ENCODE results near the gene WDR38.
A peak's percentile ranks its signal among the peaks of the same experiment; 100 is the strongest.

The WDR38 gene

DNA sequence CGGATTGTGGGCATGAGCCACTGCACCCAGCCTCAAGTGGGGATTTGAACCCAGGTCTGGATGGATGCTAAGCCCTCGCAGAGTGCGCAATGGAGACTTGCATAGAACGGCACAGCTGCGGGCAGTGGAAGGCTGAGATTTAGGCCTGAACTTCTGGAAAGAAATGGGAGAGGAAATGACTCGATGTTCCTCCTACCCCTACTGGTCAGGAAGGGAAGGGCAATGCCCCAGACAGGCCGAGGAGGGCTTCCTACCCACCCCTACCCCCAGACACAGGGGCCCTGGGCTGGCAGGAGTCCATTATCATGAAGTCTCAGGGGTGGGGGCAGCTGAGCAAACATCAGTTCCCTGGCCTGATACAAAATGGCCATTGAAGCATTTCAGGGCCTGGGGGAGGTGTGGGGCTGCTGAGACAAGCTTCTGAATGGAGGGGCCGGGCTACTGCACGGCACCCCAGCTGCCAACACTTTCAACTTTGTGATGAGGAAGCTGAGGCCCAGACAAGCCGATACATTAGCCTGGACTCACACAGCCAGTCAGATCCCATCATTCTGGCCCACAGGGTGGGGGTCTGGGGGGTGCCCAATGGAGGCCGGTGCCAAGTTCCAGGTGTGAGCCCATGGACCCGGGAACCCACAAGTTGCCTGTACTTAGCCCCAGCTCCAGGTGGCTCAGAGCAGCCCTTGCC lies 13.5 kb upstream of the WDR38 start:
- no peak overlapping the region for H3K4me2 ChIP-seq (ENCODE audit: low read depth, low read length, poor library complexity, severe bottlenecking)
- H3K4me1 ChIP-seq (ENCODE audit: insufficient read depth, low read length, poor library complexity, severe bottlenecking), result no peaks in the 10 kb centered on the region
- no peak overlapping the region for H2AFZ ChIP-seq (ENCODE audit: low read length)
- H3K9me3 ChIP-seq (ENCODE audit: insufficient read depth, low read depth, low read length), result no peaks in the 10 kb centered on the region
- H3K27me3 ChIP-seq (ENCODE audit: insufficient read depth, low read length, poor library complexity, severe bottlenecking), result no peaks in the 10 kb centered on the region
- no peaks in the 10 kb centered on the region for H4K20me1 ChIP-seq (ENCODE audit: insufficient read depth, low read length, poor library complexity, severe bottlenecking)
- H3K79me2 ChIP-seq (ENCODE audit: insufficient read depth, low read length), result no peaks in the 10 kb centered on the region
- no peak overlapping the region for H3K9ac ChIP-seq (ENCODE audit: low read depth, low read length, poor library complexity, severe bottlenecking)
- H3K4me3 ChIP-seq (ENCODE audit: low read length, poor library complexity, severe bottlenecking), result no peak overlapping the region
- no peaks in the 10 kb centered on the region for H3F3A ChIP-seq (ENCODE audit: low read depth)
- H3K9me2 ChIP-seq (replicated peaks; ENCODE audit: low read depth, low read length), result no peaks in the 10 kb centered on the region
- TF ChIP-seq, protein P1, sequence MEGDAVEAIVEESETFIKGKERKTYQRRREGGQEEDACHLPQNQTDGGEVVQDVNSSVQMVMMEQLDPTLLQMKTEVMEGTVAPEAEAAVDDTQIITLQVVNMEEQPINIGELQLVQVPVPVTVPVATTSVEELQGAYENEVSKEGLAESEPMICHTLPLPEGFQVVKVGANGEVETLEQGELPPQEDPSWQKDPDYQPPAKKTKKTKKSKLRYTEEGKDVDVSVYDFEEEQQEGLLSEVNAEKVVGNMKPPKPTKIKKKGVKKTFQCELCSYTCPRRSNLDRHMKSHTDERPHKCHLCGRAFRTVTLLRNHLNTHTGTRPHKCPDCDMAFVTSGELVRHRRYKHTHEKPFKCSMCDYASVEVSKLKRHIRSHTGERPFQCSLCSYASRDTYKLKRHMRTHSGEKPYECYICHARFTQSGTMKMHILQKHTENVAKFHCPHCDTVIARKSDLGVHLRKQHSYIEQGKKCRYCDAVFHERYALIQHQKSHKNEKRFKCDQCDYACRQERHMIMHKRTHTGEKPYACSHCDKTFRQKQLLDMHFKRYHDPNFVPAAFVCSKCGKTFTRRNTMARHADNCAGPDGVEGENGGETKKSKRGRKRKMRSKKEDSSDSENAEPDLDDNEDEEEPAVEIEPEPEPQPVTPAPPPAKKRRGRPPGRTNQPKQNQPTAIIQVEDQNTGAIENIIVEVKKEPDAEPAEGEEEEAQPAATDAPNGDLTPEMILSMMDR (conservative IDR thresholded peaks at IDR 0.05; ENCODE audit: low read length), result peak; percentile 53
- no peak for TF ChIP-seq EZH2phosphoT487 (IDR thresholded peaks at IDR 0.05; ENCODE audit: borderline replicate concordance)
- no peaks in the 10 kb centered on the region for H3K36me3 ChIP-seq (ENCODE audit: insufficient read depth, low read length)

DNA sequence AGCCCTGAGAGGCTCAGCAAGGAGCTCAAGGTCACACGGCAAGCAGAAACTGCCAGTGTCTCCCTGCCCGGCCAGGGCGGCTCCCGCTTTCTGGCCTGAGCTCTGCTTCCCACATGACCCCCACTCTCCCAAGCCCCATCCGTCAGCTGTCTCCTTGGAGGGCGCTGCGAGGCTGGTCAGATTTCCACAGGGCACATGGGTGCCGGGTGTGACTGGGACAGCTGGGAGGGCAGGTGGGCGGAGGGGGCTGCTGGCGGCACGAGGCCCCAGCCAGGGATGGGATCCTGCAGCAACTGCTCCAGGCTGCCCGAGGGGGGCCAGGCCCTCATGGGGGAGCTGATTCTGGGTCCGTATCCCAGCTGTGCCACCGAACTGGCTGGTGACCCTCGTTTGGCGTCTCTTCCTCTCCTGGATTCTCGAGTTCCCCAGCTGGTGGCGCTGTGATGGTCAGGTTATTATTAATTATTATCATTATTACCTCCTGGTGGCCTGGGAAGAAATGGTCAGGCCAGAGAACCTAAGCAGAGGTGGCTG lies 12.9 kb upstream of the WDR38 start:
- no peaks in the 10 kb centered on the region for H3K4me1 ChIP-seq (ENCODE audit: insufficient read depth, low read length, poor library complexity, severe bottlenecking)
- no peaks in the 10 kb centered on the region for H3F3A ChIP-seq (ENCODE audit: low read depth)
- no peaks in the 10 kb centered on the region for H3K79me2 ChIP-seq (ENCODE audit: insufficient read depth, low read length)
- H3K27me3 ChIP-seq (ENCODE audit: insufficient read depth, low read length, poor library complexity, severe bottlenecking), result no peaks in the 10 kb centered on the region
- no peak for TF ChIP-seq EZH2phosphoT487 (IDR thresholded peaks at IDR 0.05; ENCODE audit: borderline replicate concordance)
- TF ChIP-seq, protein P1 (conservative IDR thresholded peaks at IDR 0.05; ENCODE audit: low read length), result peak; percentile 68
- no peak overlapping the region for H3K4me3 ChIP-seq (ENCODE audit: low read length, poor library complexity, severe bottlenecking)
- H3K9me3 ChIP-seq (ENCODE audit: insufficient read depth, low read depth, low read length), result no peaks in the 10 kb centered on the region
- no peak overlapping the region for H3K9ac ChIP-seq (ENCODE audit: low read depth, low read length, poor library complexity, severe bottlenecking)
- no peak overlapping the region for H2AFZ ChIP-seq (ENCODE audit: low read length)
- H3K36me3 ChIP-seq (ENCODE audit: insufficient read depth, low read length), result no peaks in the 10 kb centered on the region
- H3K4me2 ChIP-seq (ENCODE audit: low read depth, low read length, poor library complexity, severe bottlenecking), result no peak overlapping the region
- no peaks in the 10 kb centered on the region for H4K20me1 ChIP-seq (ENCODE audit: insufficient read depth, low read length, poor library complexity, severe bottlenecking)
- no peaks in the 10 kb centered on the region for H3K9me2 ChIP-seq (replicated peaks; ENCODE audit: low read depth, low read length)

DNA sequence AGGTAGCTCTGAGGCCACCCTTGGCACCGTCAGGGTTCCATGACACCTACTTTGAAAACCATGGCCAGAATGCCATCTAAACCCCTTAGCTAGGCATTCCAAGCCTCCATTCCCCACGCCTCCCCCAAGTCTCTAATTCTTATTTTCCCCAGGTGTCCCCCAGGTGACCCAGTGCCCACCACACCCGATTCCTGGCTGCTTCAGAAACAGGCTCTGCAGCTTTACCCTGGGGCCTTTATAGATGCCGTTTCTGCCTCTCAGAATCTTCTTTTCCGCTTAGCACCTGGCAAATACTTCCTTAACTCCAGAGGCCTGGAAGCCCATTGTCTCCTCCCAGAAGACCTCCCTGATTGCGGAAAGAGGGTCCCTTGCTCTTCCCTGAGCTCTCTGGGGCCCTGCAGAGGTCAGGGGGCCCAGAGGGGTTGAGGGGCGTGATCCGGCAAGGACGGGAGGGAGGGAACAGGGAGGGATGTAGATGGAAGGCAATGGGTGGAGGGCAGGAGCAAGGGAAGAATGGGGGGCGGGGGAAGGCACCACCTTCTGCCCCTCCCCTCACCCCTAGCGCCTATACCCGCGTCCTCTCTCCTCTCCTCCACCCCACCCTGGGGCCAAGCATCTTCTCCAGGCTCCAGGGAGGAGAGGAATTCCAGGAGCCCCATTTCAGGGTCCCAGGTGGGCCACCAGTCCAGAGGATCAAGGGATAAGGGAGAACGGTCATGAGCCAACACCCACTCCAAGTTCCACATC lies 12.0 kb upstream of the WDR38 start:
- H3K9me3 ChIP-seq (ENCODE audit: insufficient read depth, low read depth, low read length), result no peaks in the 10 kb centered on the region
- no peak for TF ChIP-seq EZH2phosphoT487 (IDR thresholded peaks at IDR 0.05; ENCODE audit: borderline replicate concordance)
- TF ChIP-seq, protein P1 (conservative IDR thresholded peaks at IDR 0.05; ENCODE audit: low read length), result no peak
- H4K20me1 ChIP-seq (ENCODE audit: insufficient read depth, low read length, poor library complexity, severe bottlenecking), result no peaks in the 10 kb centered on the region
- H3K4me1 ChIP-seq (ENCODE audit: insufficient read depth, low read length, poor library complexity, severe bottlenecking), result no peaks in the 10 kb centered on the region
- H3F3A ChIP-seq (ENCODE audit: low read depth), result no peaks in the 10 kb centered on the region
- H3K9ac ChIP-seq (ENCODE audit: low read depth, low read length, poor library complexity, severe bottlenecking), result no peak overlapping the region
- no peaks in the 10 kb centered on the region for H3K79me2 ChIP-seq (ENCODE audit: insufficient read depth, low read length)
- H3K36me3 ChIP-seq (ENCODE audit: insufficient read depth, low read length), result no peaks in the 10 kb centered on the region
- no peaks in the 10 kb centered on the region for H3K27me3 ChIP-seq (ENCODE audit: insufficient read depth, low read length, poor library complexity, severe bottlenecking)
- H3K4me2 ChIP-seq (ENCODE audit: low read depth, low read length, poor library complexity, severe bottlenecking), result no peak overlapping the region
- H3K9me2 ChIP-seq (replicated peaks; ENCODE audit: low read depth, low read length), result no peaks in the 10 kb centered on the region
- H3K4me3 ChIP-seq (ENCODE audit: low read length, poor library complexity, severe bottlenecking), result no peak overlapping the region
- H2AFZ ChIP-seq (ENCODE audit: low read length), result no peak overlapping the region

Measured in Loucy (cell line).